ENCODE measurements around the gene FLNB. TPM values are rescaled to one million over a fixed set of nuclear protein-coding genes. Genes with fewer than 3 reads are reported as not detected.

Gene FLNB
- total and polyA plus RNA-seq, 9 of the 15 experiments (the other 6 are each of a cell fraction or from before 2014, with no cell fraction given) = 9.4 to 48.1 (median 25.6) TPM

GRCh38 chr3:58173029-58173668, 164.9 kb downstream of the FLNB start (continued):
- TF ChIP-seq YY1 (IDR thresholded peaks at IDR 0.05; ENCODE audit: borderline replicate concordance in 1 of 3, control insufficient read depth in 1 of 3, extremely low read depth in 1 of 3, insufficient read depth in 3 of 3, insufficient read length in 1 of 3, insufficient replicate concordance in 2 of 3, low read depth in 1 of 3, low read length in 2 of 3) (no peak), PRMT5 (CRISPR knock-in tag; IDR thresholded peaks at IDR 0.05) (no peak), ATF7 (IDR thresholded peaks at IDR 0.05) (no peak), KDM1A (IDR thresholded peaks at IDR 0.05) (peak; percentile 56 to 59; a peak in 2 of 4 replicates), FOXK2 (conservative IDR thresholded peaks at IDR 0.05 in 1 of 2, IDR thresholded peaks at IDR 0.05 in 1 of 2; ENCODE audit: low read depth in 2 of 2) (no peak), ZC3H4 (CRISPR knock-in tag; IDR thresholded peaks at IDR 0.05; ENCODE audit: borderline replicate concordance) (no peak), ATF2 (CRISPR knock-in tag; IDR thresholded peaks at IDR 0.05) (no peak), CLOCK (CRISPR knock-in tag; IDR thresholded peaks at IDR 0.05; ENCODE audit: borderline replicate concordance) (no peak), ZNF707 (CRISPR knock-in tag; conservative IDR thresholded peaks at IDR 0.05) (no peak), PATZ1 (CRISPR knock-in tag; IDR thresholded peaks at IDR 0.05; ENCODE audit: borderline replicate concordance) (no peak), ARID2 (IDR thresholded peaks at IDR 0.05) (no peak), E2F4 (CRISPR knock-in tag; IDR thresholded peaks at IDR 0.05; ENCODE audit: low read depth) (no peak), CEBPB (tag; IDR thresholded peaks at IDR 0.05) (no peak), E2F3 (CRISPR knock-in tag; IDR thresholded peaks at IDR 0.05) (no peak), TAF9B (IDR thresholded peaks at IDR 0.05; ENCODE audit: partially characterized antibody) (no peak), HMGXB4 (CRISPR knock-in tag; IDR thresholded peaks at IDR 0.05) (no peak), ZNF316 (IDR thresholded peaks at IDR 0.05) (no peak)

Data from K562 (cell line).